Measurements from ENCODE around the gene GPN1.
"Not testable (repeated sequence)": the region's sequence is repeated elsewhere in the genome, so short reads cannot be mapped to it uniquely, and the experiment has no call there.

GPN1 gene

GRCh38 chr2:27672723-27673486 lies 44.1 kb downstream of the GPN1 start:
- no peak for DNase-seq (ENCODE audit: low spot score)

GRCh38 chr2:27680571-27680970 lies 51.7 kb downstream of the GPN1 start:
- no peak for DNase-seq (ENCODE audit: low spot score)

GRCh38 chr2:27681841-27682240 lies 53.0 kb downstream of the GPN1 start:
- DNase-seq (ENCODE audit: low spot score) = no peak

GRCh38 chr2:27682334-27682771 lies 53.5 kb downstream of the GPN1 start:
- DNase-seq (ENCODE audit: low spot score) = peak; percentile 55

- peak; percentile 90 for DNase-seq (ENCODE audit: low spot score)
Observed at GRCh38 chr2:27683390-27684071, 54.7 kb downstream of the GPN1 start.

- DNase-seq (ENCODE audit: low spot score) = not testable (repeated sequence)
Observed at GRCh38 chr2:27685006-27685405, 56.2 kb downstream of the GPN1 start.

GRCh38 chr2:27685577-27685976 lies 56.7 kb downstream of the GPN1 start:
- no peak for DNase-seq (ENCODE audit: low spot score)

- no peak for DNase-seq (ENCODE audit: low spot score)
Observed at GRCh38 chr2:27687232-27687631, 58.4 kb downstream of the GPN1 start.

GRCh38 chr2:27689424-27689823 lies 60.6 kb downstream of the GPN1 start:
- no peak for DNase-seq (ENCODE audit: low spot score)

- DNase-seq (ENCODE audit: low spot score) = no peak
Observed at GRCh38 chr2:27690052-27690451, 61.2 kb downstream of the GPN1 start.

- DNase-seq (ENCODE audit: low spot score) = no peak
Observed at GRCh38 chr2:27697660-27698059, 68.8 kb downstream of the GPN1 start.

Data from COLO829 (cell line).